OCI-LY7 (cell line): Measurements from ENCODE around the gene NELL1. TPM values are rescaled to one million over a fixed set of nuclear protein-coding genes. Genes with fewer than 3 reads are reported as not detected.

ENCODE experiments used
- BruUV-seq: library from RNA; stranded (reverse); fragments of 400-500 nt; replicated peaks from 2 replicates; lab custom pipeline; 2021; lab: Mats Ljungman, UMichigan
- CTCF ChIA-PET: fragments of 300-600 bp; sonication (Branson Sonifier 250); formaldehyde crosslinking; loops from one replicate; lab custom pipeline; 2022; ENCODE audit warnings: antibody characterized with exemption; ENCODE audit not compliant: unreplicated experiment; lab: Charles Lee
- POLR2A ChIA-PET: fragments of 300-600 bp; sonication (Branson Sonifier 250); formaldehyde crosslinking; loops from one replicate; lab custom pipeline; 2022; ENCODE audit warnings: antibody characterized with exemption; lab: Charles Lee
- DNase-seq: peaks from one replicate; pipeline ENCODE4 v3.0.0-alpha.2; 2015; ENCODE audit warnings: low spot score
- H2AFZ ChIP-seq: fragments of 200-600 bp; sonication (generic), shearing (Covaris generic); 2 replicates; pipeline ENCODE4 v1.6.1; 2014; ENCODE audit warnings: mild to moderate bottlenecking, antibody characterized with exemption, low read length, moderate library complexity
- H3K27ac ChIP-seq: fragments of 200-600 bp; sonication (generic); 2 replicates; pipeline ENCODE4 v1.5.1; 2014; ENCODE audit warnings: mixed run types, low read depth, mild to moderate bottlenecking, moderate library complexity, low read length, inconsistent platforms; ENCODE audit not compliant: poor library complexity, severe bottlenecking
- H3K36me3 ChIP-seq: fragments of 200-600 bp; sonication (generic); 2 replicates; pipeline ENCODE4 v1.6.1; 2014; ENCODE audit warnings: mild to moderate bottlenecking, antibody characterized with exemption, low read length, moderate library complexity, mixed read lengths; ENCODE audit not compliant: insufficient read depth
- H3K4me1 ChIP-seq: fragments of 200-600 bp; sonication (generic); 2 replicates; pipeline ENCODE4 v1.5.1; 2014; ENCODE audit warnings: mild to moderate bottlenecking, low read length; ENCODE audit not compliant: insufficient read depth, poor library complexity, severe bottlenecking
- H3K4me2 ChIP-seq: fragments of 200-600 bp; sonication (generic); 2 replicates; pipeline ENCODE4 v1.6.1; 2014; ENCODE audit warnings: mild to moderate bottlenecking, low read length
- H3K4me3 ChIP-seq: fragments of 200-600 bp; sonication (generic); 2 replicates; pipeline ENCODE4 v1.5.1; 2014; ENCODE audit warnings: mild to moderate bottlenecking, low read depth, low read length; ENCODE audit not compliant: poor library complexity, severe bottlenecking
- H3K79me2 ChIP-seq: fragments of 200-600 bp; sonication (generic); 2 replicates; pipeline ENCODE4 v1.6.1; 2016; ENCODE audit warnings: low read depth, mild to moderate bottlenecking, low read length, moderate library complexity, mixed read lengths; ENCODE audit not compliant: insufficient read depth
- H3K9me2 ChIP-seq: fragments of 200-600 bp; sonication (generic); 2 replicates; pipeline ENCODE4 v1.6.1; 2016; ENCODE audit warnings: mild to moderate bottlenecking, low read length, mixed read lengths; ENCODE audit not compliant: insufficient read depth
- H3K9me3 ChIP-seq: fragments of 200-600 bp; sonication (generic); 2 replicates; pipeline ENCODE4 v1.6.1; 2014; ENCODE audit warnings: mild to moderate bottlenecking, mixed run types, low read length, mixed read lengths
- H4K20me1 ChIP-seq: fragments of 200-600 bp; sonication (generic); 2 replicates; pipeline ENCODE4 v1.6.1; 2014; ENCODE audit warnings: mild to moderate bottlenecking, antibody characterized with exemption, low read length, moderate library complexity, mixed read lengths; ENCODE audit not compliant: insufficient read depth
- EZH2phosphoT487 ChIP-seq: fragments of 200-600 bp; sonication (generic); IDR thresholded peaks from 2 replicates; pipeline ENCODE4 v1.6.1; 2018; ENCODE audit warnings: low read depth, borderline replicate concordance, mild to moderate bottlenecking, mixed run types, antibody characterized with exemption, low read length, moderate library complexity, mixed read lengths
- intact Hi-C: fragments of 100-400 bp; cut with micrococcal nuclease; formaldehyde crosslinking; loops from one replicate; pipeline ENCODE4 v1.10.0; 2022; ENCODE audit not compliant: unreplicated experiment
- total RNA-seq, 2 experiments: library from RNA; depleted of rRNA in 1 of 2; stranded (reverse); fragments of >200 nt in 1 of 2; shearing (Covaris generic) in 1 of 2; gene quantifications; 2 replicates each; pipeline ENCODE4 v1.2.3, GENCODE V29; 2014 to 2022
- TF ChIP-seq, protein P1 (sequence below): fragments of 200-600 bp; sonication (generic); conservative IDR thresholded peaks from 2 replicates; pipeline ENCODE4 v1.5.1; 2014; ENCODE audit warnings: mild to moderate bottlenecking, antibody characterized with exemption, low read length, moderate library complexity, mixed read lengths

Gene NELL1
- total RNA-seq, 2 experiments from 2014 or later = not detected

DNA sequence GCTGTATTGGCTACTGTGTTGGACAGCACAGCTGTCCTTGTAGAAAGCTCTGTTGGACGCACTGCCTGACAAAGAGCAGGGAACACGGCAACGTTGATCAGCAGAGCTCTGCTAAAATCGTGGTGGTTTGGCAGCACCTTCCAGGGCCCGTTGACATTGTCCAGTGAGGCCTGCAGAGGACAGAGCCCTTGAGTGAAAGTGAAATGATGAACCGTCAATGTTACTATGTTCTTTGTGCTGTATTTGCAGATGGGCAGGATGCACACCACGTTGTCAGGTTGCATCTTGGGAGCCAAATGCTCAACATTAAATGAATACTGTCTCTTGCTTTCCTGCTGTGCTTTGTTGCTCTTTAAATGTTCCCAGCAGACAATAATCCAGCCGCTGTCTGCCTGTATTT, 69.7 kb downstream of the NELL1 start:
- Histone ChIP-seq H3K79me2 (no peaks in the 10 kb centered on the region), H3K4me1 (no peaks in the 10 kb centered on the region), H4K20me1 (no peaks in the 10 kb centered on the region), H3K9me3 (no peaks in the 10 kb centered on the region), H3K4me3 (no peak overlapping the region), H3K36me3 (no peaks in the 10 kb centered on the region), H2AFZ (no peak overlapping the region), H3K27ac (no peak overlapping the region), H3K9me2 (no peaks in the 10 kb centered on the region), H3K4me2 (no peak overlapping the region)
- no TSS peak for BruUV-seq
- intact Hi-C loops = no loop called here
- POLR2A ChIA-PET = no interaction called here
- CTCF ChIA-PET = no interaction called here
- DNase-seq = no peak
- TF ChIP-seq EZH2phosphoT487 = no peak
- TF ChIP-seq, protein P1, sequence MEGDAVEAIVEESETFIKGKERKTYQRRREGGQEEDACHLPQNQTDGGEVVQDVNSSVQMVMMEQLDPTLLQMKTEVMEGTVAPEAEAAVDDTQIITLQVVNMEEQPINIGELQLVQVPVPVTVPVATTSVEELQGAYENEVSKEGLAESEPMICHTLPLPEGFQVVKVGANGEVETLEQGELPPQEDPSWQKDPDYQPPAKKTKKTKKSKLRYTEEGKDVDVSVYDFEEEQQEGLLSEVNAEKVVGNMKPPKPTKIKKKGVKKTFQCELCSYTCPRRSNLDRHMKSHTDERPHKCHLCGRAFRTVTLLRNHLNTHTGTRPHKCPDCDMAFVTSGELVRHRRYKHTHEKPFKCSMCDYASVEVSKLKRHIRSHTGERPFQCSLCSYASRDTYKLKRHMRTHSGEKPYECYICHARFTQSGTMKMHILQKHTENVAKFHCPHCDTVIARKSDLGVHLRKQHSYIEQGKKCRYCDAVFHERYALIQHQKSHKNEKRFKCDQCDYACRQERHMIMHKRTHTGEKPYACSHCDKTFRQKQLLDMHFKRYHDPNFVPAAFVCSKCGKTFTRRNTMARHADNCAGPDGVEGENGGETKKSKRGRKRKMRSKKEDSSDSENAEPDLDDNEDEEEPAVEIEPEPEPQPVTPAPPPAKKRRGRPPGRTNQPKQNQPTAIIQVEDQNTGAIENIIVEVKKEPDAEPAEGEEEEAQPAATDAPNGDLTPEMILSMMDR = no peak

DNA sequence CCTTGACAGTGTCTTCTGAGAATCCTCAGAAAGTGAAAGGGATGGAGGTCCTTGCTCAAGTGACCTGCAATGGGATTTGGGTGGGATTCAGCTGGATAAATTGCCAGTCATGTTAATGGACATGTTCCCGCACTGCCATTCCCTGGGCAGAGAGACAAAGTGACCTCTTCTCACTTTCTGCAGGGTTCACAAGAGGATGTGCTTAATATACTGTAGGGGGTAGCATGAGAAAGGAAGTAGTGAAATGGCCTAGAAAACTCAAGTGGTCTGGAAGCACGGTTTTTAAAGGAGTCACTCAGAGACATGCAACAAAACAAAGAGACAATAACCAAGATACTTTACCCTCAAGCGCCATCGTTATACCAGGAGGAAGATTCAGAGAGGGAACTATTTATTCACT, 70.2 kb downstream of the NELL1 start:
- Histone ChIP-seq H3K27ac (no peak overlapping the region), H3K36me3 (no peaks in the 10 kb centered on the region), H3K9me3 (no peaks in the 10 kb centered on the region), H3K9me2 (no peaks in the 10 kb centered on the region), H3K79me2 (no peaks in the 10 kb centered on the region), H3K4me3 (no peak overlapping the region), H4K20me1 (no peaks in the 10 kb centered on the region), H3K4me1 (no peaks in the 10 kb centered on the region), H3K4me2 (no peak overlapping the region), H2AFZ (no peak overlapping the region)
- ChIA-PET CTCF (no interaction called here), POLR2A (no interaction called here)
- TF ChIP-seq, protein P1 = no peak
- no peak for TF ChIP-seq EZH2phosphoT487
- no TSS peak for BruUV-seq
- intact Hi-C loops = no loop called here
- DNase-seq = no peak

DNA sequence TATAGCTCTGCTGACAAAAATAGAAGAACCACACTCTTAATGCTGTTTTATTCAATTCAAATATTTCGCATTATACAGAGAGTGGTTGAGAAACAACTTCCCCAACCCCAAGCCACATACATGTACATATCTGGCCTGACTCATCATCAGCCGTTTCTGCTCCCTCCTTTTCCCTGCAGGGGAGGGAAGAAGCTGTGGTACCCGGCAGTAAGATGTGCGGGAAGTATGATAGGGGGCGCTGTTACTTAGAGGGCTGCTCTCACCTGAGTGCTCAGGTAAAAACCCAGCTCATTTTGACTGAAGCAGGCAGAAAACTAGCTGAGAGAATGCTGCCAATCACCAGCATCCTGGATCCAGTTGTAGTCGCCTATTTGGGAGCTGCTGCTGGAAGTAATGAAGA, 85.5 kb downstream of the NELL1 start:
- CTCF ChIA-PET = interaction anchor here (0.6 kb wide), 1 partner anchor 34 kb away, joined by 3 read pairs; no protein-coding TSS in a partner anchor

More for the DNA sequence above, 85.5 kb downstream of the NELL1 start:
- H4K20me1 ChIP-seq = no peaks in the 10 kb centered on the region
- H3K36me3 ChIP-seq = no peaks in the 10 kb centered on the region
- no peak overlapping the region for H3K4me3 ChIP-seq
- POLR2A ChIA-PET = no interaction called here
- DNase-seq = peak; percentile 0
- TF ChIP-seq, protein P1 = peak; percentile 53
- no peak for TF ChIP-seq EZH2phosphoT487
- BruUV-seq = no TSS peak
- no peak overlapping the region for H2AFZ ChIP-seq
- no peaks in the 10 kb centered on the region for H3K9me2 ChIP-seq
- H3K4me1 ChIP-seq = no peaks in the 10 kb centered on the region
- H3K79me2 ChIP-seq = no peaks in the 10 kb centered on the region
- no peak overlapping the region for H3K4me2 ChIP-seq
- intact Hi-C loops = no loop called here
- no peaks in the 10 kb centered on the region for H3K9me3 ChIP-seq
- no peak overlapping the region for H3K27ac ChIP-seq
